Measurements from ENCODE around the gene ROBO1.
"Not testable (repeated sequence)": the region's sequence is repeated elsewhere in the genome, so short reads cannot be mapped to it uniquely, and the experiment has no call there.

The ROBO1 gene

GRCh38 chr3:79369306-79369705, 398.5 kb downstream of the ROBO1 start:
- no peak for DNase-seq (ENCODE audit: low spot score)

GRCh38 chr3:79368403-79368802, 399.4 kb downstream of the ROBO1 start:
- no peak for DNase-seq (ENCODE audit: low spot score)

GRCh38 chr3:79367803-79368202, 400.0 kb downstream of the ROBO1 start:
- DNase-seq (ENCODE audit: low spot score) = no peak

- no peak for DNase-seq (ENCODE audit: low spot score)
Observed at GRCh38 chr3:79367066-79367465, 400.7 kb downstream of the ROBO1 start.

GRCh38 chr3:79366414-79366813, 401.4 kb downstream of the ROBO1 start:
- DNase-seq (ENCODE audit: low spot score) = no peak

- DNase-seq (ENCODE audit: low spot score) = no peak
Observed at GRCh38 chr3:79364784-79365183, 403.0 kb downstream of the ROBO1 start.

GRCh38 chr3:79362571-79363270, 405.1 kb downstream of the ROBO1 start:
- no peak for DNase-seq (ENCODE audit: low spot score)

- DNase-seq (ENCODE audit: low spot score) = no peak
Observed at GRCh38 chr3:79361748-79362378, 405.9 kb downstream of the ROBO1 start.

- no peak for DNase-seq (ENCODE audit: low spot score)
Observed at GRCh38 chr3:79358327-79358726, 409.5 kb downstream of the ROBO1 start.

- DNase-seq (ENCODE audit: low spot score) = no peak
Observed at GRCh38 chr3:79354179-79354688, 413.6 kb downstream of the ROBO1 start.

- no peak for DNase-seq (ENCODE audit: low spot score)
Observed at GRCh38 chr3:79351699-79352098, 416.1 kb downstream of the ROBO1 start.

- DNase-seq (ENCODE audit: low spot score) = no peak
Observed at GRCh38 chr3:79344876-79345871, 422.6 kb downstream of the ROBO1 start.

- no peak for DNase-seq (ENCODE audit: low spot score)
Observed at GRCh38 chr3:79341961-79342360, 425.8 kb downstream of the ROBO1 start.

- no peak for DNase-seq (ENCODE audit: low spot score)
Observed at GRCh38 chr3:79339846-79340245, 428.0 kb downstream of the ROBO1 start.

- DNase-seq (ENCODE audit: low spot score) = no peak
Observed at GRCh38 chr3:79337798-79338197, 430.0 kb downstream of the ROBO1 start.

GRCh38 chr3:79329154-79329553, 438.6 kb downstream of the ROBO1 start:
- DNase-seq (ENCODE audit: low spot score) = no peak

GRCh38 chr3:79326642-79327041, 441.2 kb downstream of the ROBO1 start:
- no peak for DNase-seq (ENCODE audit: low spot score)

GRCh38 chr3:79325833-79326383, 441.9 kb downstream of the ROBO1 start:
- not testable (repeated sequence) for DNase-seq (ENCODE audit: low spot score)

GRCh38 chr3:79317551-79318518, 450.0 kb downstream of the ROBO1 start:
- no peak for DNase-seq (ENCODE audit: low spot score)

GRCh38 chr3:79314962-79315361, 452.8 kb downstream of the ROBO1 start:
- DNase-seq (ENCODE audit: low spot score) = no peak

- no peak for DNase-seq (ENCODE audit: low spot score)
Observed at GRCh38 chr3:79314544-79314943, 453.3 kb downstream of the ROBO1 start.
